ENCODE results near the gene ME2. TPM values are rescaled to one million over a fixed set of nuclear protein-coding genes. Genes with fewer than 3 reads are reported as not detected.
"Not testable (repeated sequence)": the region's sequence is repeated elsewhere in the genome, so short reads cannot be mapped to it uniquely, and the experiment has no call there.

ME2 gene
- total and polyA plus RNA-seq, 9 donors = 23.2 to 30.3 (median 24.3) TPM

- H3K27me3 ChIP-seq (ENCODE audit: control insufficient read depth, insufficient read depth, low read length) = no peaks in the 10 kb centered on the region
- no peak overlapping the region for H3K27ac ChIP-seq (ENCODE audit: low read length)
- no peaks in the 10 kb centered on the region for H3K4me1 ChIP-seq (ENCODE audit: control insufficient read depth, insufficient read depth, low read length)
- no peaks in the 10 kb centered on the region for H3K9me3 ChIP-seq (replicated peaks; ENCODE audit: control insufficient read depth, low read depth, low read length)
- no peak overlapping the region for H3K4me3 ChIP-seq (ENCODE audit: low read length)
- no CpG with 5 or more reads among the region's 1 CpG for WGBS (ENCODE audit: insufficient coverage)
- no peak for DNase-seq
- H3K36me3 ChIP-seq (ENCODE audit: control insufficient read depth, insufficient read depth, low read length) = peaks cover 4% of the 10 kb centered on the region
These were observed 58.3 kb downstream of the ME2 start for GRCh38 chr18:50937183-50937582.

DNA sequence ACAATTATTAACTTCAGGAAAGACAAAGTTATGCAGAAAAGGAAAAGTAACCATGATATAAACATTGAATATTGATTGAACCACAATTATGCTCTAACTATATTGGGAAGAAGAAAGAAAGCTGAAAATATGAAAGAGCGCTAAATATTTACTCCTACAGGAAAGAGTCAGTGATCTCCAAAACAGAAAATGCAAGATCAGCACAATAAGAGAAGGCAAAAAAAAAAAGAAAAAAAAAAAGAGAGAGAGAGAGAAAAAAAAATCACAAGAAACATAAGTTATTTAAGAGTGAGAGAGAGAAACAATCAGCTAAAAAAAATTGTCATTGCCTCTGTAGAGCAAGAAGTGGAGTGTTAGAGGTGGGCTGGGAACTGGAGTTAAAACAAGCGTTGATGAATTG is 60.0 kb downstream of the ME2 start:
- no peaks in the 10 kb centered on the region for H3K4me1 ChIP-seq (ENCODE audit: control insufficient read depth, insufficient read depth, low read length)
- no CpG with 5 or more reads among the region's 2 CpGs for WGBS (ENCODE audit: insufficient coverage)
- DNase-seq = no peak
- peaks cover under 1% of the 10 kb centered on the region for H3K36me3 ChIP-seq (ENCODE audit: control insufficient read depth, insufficient read depth, low read length)
- no peaks in the 10 kb centered on the region for H3K27me3 ChIP-seq (ENCODE audit: control insufficient read depth, insufficient read depth, low read length)
- no peaks in the 10 kb centered on the region for H3K9me3 ChIP-seq (replicated peaks; ENCODE audit: control insufficient read depth, low read depth, low read length)
- no peak overlapping the region for H3K4me3 ChIP-seq (ENCODE audit: low read length)
- H3K27ac ChIP-seq (ENCODE audit: low read length) = no peak overlapping the region

GRCh38 chr18:50944245-50944932 is 65.5 kb downstream of the ME2 start:
- Histone ChIP-seq H3K27ac (ENCODE audit: low read length) (no peak overlapping the region), H3K9me3 (replicated peaks; ENCODE audit: control insufficient read depth, low read depth, low read length) (no peaks in the 10 kb centered on the region)
- DNase-seq = peak; percentile 29

GRCh38 chr18:50945918-50946317 is 67.0 kb downstream of the ME2 start:
- DNase-seq; H3K4me1 ChIP-seq (ENCODE audit: control insufficient read depth, insufficient read depth, low read length); H3K4me3 ChIP-seq (ENCODE audit: low read length); H3K9me3 ChIP-seq (replicated peaks; ENCODE audit: control insufficient read depth, low read depth, low read length); H3K27ac ChIP-seq (ENCODE audit: low read length); H3K27me3 ChIP-seq (ENCODE audit: control insufficient read depth, insufficient read depth, low read length): not testable (repeated sequence)
- WGBS (ENCODE audit: insufficient coverage) = no CpG with 5 or more reads among the region's 2 CpGs
- peaks cover 13% of the 10 kb centered on the region for H3K36me3 ChIP-seq (ENCODE audit: control insufficient read depth, insufficient read depth, low read length)

More at GRCh38 chr18:50944245-50944932, 65.5 kb downstream of the ME2 start:
- Histone ChIP-seq H3K4me1 (ENCODE audit: control insufficient read depth, insufficient read depth, low read length) (no peaks in the 10 kb centered on the region), H3K4me3 (ENCODE audit: low read length) (no peak overlapping the region), H3K36me3 (ENCODE audit: control insufficient read depth, insufficient read depth, low read length) (peaks cover 13% of the 10 kb centered on the region), H3K27me3 (ENCODE audit: control insufficient read depth, insufficient read depth, low read length) (no peaks in the 10 kb centered on the region)
- 100% methylated on average over 1 of the region's 4 CpGs for WGBS (ENCODE audit: insufficient coverage)

DNA sequence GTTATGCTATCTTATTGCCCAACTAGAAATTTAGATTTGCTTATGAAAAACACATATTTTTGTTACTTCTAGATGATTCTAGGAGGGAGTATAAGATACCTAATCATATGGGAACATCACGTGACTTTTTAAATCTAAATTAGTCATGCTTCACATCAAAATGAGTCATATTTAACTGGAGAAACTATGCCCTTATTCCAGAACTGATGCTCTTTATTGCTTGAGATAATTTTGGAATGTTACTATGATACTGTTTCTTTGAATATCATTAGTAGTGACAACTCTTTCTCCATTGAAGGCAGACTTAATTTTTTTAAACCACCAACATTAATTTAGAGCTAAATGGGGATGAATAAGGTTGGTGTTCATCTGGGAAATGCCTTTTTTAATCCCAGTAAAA is 69.0 kb downstream of the ME2 start:
- Histone ChIP-seq H3K27ac (ENCODE audit: low read length) (no peak overlapping the region), H3K36me3 (ENCODE audit: control insufficient read depth, insufficient read depth, low read length) (peaks cover 13% of the 10 kb centered on the region), H3K9me3 (replicated peaks; ENCODE audit: control insufficient read depth, low read depth, low read length) (no peaks in the 10 kb centered on the region), H3K4me1 (ENCODE audit: control insufficient read depth, insufficient read depth, low read length) (no peaks in the 10 kb centered on the region), H3K4me3 (ENCODE audit: low read length) (no peak overlapping the region), H3K27me3 (ENCODE audit: control insufficient read depth, insufficient read depth, low read length) (no peaks in the 10 kb centered on the region)
- WGBS (ENCODE audit: insufficient coverage) = no CpG with 5 or more reads among the region's 1 CpG
- no peak for DNase-seq

- WGBS (ENCODE audit: insufficient coverage) = no CpG with 5 or more reads among the region's 6 CpGs
- H3K36me3 ChIP-seq (ENCODE audit: control insufficient read depth, insufficient read depth, low read length) = peaks cover 10% of the 10 kb centered on the region
- DNase-seq = no peak
- H3K27me3 ChIP-seq (ENCODE audit: control insufficient read depth, insufficient read depth, low read length) = no peaks in the 10 kb centered on the region
- no peak overlapping the region for H3K27ac ChIP-seq (ENCODE audit: low read length)
- H3K4me3 ChIP-seq (ENCODE audit: low read length) = no peak overlapping the region
- no peaks in the 10 kb centered on the region for H3K9me3 ChIP-seq (replicated peaks; ENCODE audit: control insufficient read depth, low read depth, low read length)
- H3K4me1 ChIP-seq (ENCODE audit: control insufficient read depth, insufficient read depth, low read length) = no peaks in the 10 kb centered on the region
These were observed 70.3 kb downstream of the ME2 start for GRCh38 chr18:50949185-50949584.

DNA sequence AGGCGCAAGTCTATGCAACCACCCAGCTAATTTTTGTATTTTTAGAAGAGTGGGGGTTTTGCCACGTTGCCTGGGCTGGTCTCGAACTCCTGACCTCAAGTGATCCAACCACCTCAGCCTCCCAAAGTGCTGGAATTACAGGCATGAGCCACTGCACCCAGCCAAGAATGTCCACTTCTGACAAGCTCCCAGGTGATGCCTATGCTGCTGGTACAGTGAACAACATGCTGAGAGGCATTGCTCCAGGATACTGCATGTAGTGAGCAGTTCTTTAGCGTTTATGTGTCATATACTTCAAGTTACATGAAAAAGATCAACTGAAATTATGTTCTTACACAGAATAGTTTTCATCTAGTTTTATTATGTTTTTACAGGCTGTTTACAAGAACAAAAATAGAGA is 71.7 kb downstream of the ME2 start:
- Histone ChIP-seq H3K4me1 (ENCODE audit: control insufficient read depth, insufficient read depth, low read length) (no peaks in the 10 kb centered on the region), H3K27ac (ENCODE audit: low read length) (no peak overlapping the region), H3K4me3 (ENCODE audit: low read length) (no peak overlapping the region), H3K36me3 (ENCODE audit: control insufficient read depth, insufficient read depth, low read length) (peaks cover 7% of the 10 kb centered on the region), H3K9me3 (replicated peaks; ENCODE audit: control insufficient read depth, low read depth, low read length) (no peaks in the 10 kb centered on the region), H3K27me3 (ENCODE audit: control insufficient read depth, insufficient read depth, low read length) (no peaks in the 10 kb centered on the region)
- WGBS (ENCODE audit: insufficient coverage) = no CpG with 5 or more reads among the region's 4 CpGs
- no peak for DNase-seq

DNA sequence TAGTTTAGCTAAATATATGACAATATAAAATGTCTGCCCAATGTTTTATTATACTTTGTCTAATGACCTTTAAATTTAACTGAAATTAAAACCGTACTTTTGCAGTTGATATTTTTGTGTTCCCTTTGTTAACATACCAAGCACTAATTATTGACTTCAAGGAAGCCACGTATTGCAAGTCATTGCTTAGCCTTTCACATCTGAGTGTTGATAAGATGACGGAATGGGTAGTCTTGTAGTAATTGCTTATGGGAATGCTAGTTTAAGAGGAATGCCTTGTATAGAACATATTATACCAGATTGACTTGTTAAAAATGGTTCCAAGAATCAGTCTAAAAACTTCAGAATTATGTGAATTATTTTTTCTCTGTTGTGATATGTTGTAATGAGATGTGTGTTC is 74.9 kb downstream of the ME2 start:
- H3K9me3 ChIP-seq (replicated peaks; ENCODE audit: control insufficient read depth, low read depth, low read length) = no peaks in the 10 kb centered on the region
- H3K36me3 ChIP-seq (ENCODE audit: control insufficient read depth, insufficient read depth, low read length) = no peaks in the 10 kb centered on the region
- H3K27ac ChIP-seq (ENCODE audit: low read length) = no peak overlapping the region
- no CpG with 5 or more reads among the region's 3 CpGs for WGBS (ENCODE audit: insufficient coverage)
- H3K4me1 ChIP-seq (ENCODE audit: control insufficient read depth, insufficient read depth, low read length) = no peaks in the 10 kb centered on the region
- H3K4me3 ChIP-seq (ENCODE audit: low read length) = no peak overlapping the region
- DNase-seq = no peak
- H3K27me3 ChIP-seq (ENCODE audit: control insufficient read depth, insufficient read depth, low read length) = no peaks in the 10 kb centered on the region

- Histone ChIP-seq H3K4me1 (ENCODE audit: control insufficient read depth, insufficient read depth, low read length) (no peaks in the 10 kb centered on the region), H3K4me3 (ENCODE audit: low read length) (no peak overlapping the region), H3K27ac (ENCODE audit: low read length) (no peak overlapping the region), H3K27me3 (ENCODE audit: control insufficient read depth, insufficient read depth, low read length) (no peaks in the 10 kb centered on the region), H3K36me3 (ENCODE audit: control insufficient read depth, insufficient read depth, low read length) (no peaks in the 10 kb centered on the region), H3K9me3 (replicated peaks; ENCODE audit: control insufficient read depth, low read depth, low read length) (no peaks in the 10 kb centered on the region)
- DNase-seq = no peak
- WGBS (ENCODE audit: insufficient coverage) = 94% methylated on average over 4 of the region's 4 CpGs
These were observed 76.3 kb downstream of the ME2 start for GRCh38 chr18:50955253-50955652.

- DNase-seq = no peak
- Histone ChIP-seq H3K9me3 (replicated peaks; ENCODE audit: control insufficient read depth, low read depth, low read length) (no peaks in the 10 kb centered on the region), H3K36me3 (ENCODE audit: control insufficient read depth, insufficient read depth, low read length) (no peaks in the 10 kb centered on the region), H3K4me1 (ENCODE audit: control insufficient read depth, insufficient read depth, low read length) (no peaks in the 10 kb centered on the region), H3K27ac (ENCODE audit: low read length) (no peak overlapping the region), H3K27me3 (ENCODE audit: control insufficient read depth, insufficient read depth, low read length) (no peaks in the 10 kb centered on the region), H3K4me3 (ENCODE audit: low read length) (no peak overlapping the region)
- 100% methylated on average over 1 of the region's 3 CpGs for WGBS (ENCODE audit: insufficient coverage)
These were observed 77.2 kb downstream of the ME2 start for GRCh38 chr18:50956116-50956515.

GRCh38 chr18:50961974-50962373 is 83.1 kb downstream of the ME2 start:
- no peak overlapping the region for H3K4me3 ChIP-seq (ENCODE audit: low read length)
- no peaks in the 10 kb centered on the region for H3K36me3 ChIP-seq (ENCODE audit: control insufficient read depth, insufficient read depth, low read length)
- no peaks in the 10 kb centered on the region for H3K27me3 ChIP-seq (ENCODE audit: control insufficient read depth, insufficient read depth, low read length)
- no peak for DNase-seq
- H3K4me1 ChIP-seq (ENCODE audit: control insufficient read depth, insufficient read depth, low read length) = no peaks in the 10 kb centered on the region
- H3K27ac ChIP-seq (ENCODE audit: low read length) = no peak overlapping the region
- WGBS (ENCODE audit: insufficient coverage) = no CpG with 5 or more reads among the region's 1 CpG
- H3K9me3 ChIP-seq (replicated peaks; ENCODE audit: control insufficient read depth, low read depth, low read length) = peaks cover 5% of the 10 kb centered on the region
